Thoracic aorta (tissue), 2 donors: ENCODE measurements around the gene VDR. TPM values are rescaled to one million over a fixed set of nuclear protein-coding genes. Genes with fewer than 3 reads are reported as not detected.

ENCODE experiments used
- ATAC-seq: fragments of 150-250 bp; one replicate; pipeline ENCODE4 v1.8.0; 2017; ENCODE audit warnings: low read depth; ENCODE audit not compliant: insufficient number of reproducible peaks, low FRiP score
- DNase-seq: peaks from one replicate; pipeline ENCODE4 v3.0.0-alpha.2; 2020; ENCODE audit warnings: low spot score
- H3K27ac ChIP-seq, 2 donors: fragments of 200-600 bp; sonication (generic); 1 replicate in 1 of 2; 2 replicates in 1 of 2; pipeline ENCODE4 v1.5.1; 2016; ENCODE audit warnings: mild to moderate bottlenecking in 2 of 2, moderate library complexity in 2 of 2
- H3K27me3 ChIP-seq: fragments of 200-600 bp; sonication (generic); replicated peaks from 2 replicates; pipeline ENCODE4 v1.6.0; 2016; ENCODE audit warnings: mild to moderate bottlenecking; ENCODE audit not compliant: insufficient read depth
- H3K36me3 ChIP-seq: fragments of 200-600 bp; sonication (generic); one replicate; pipeline ENCODE4 v1.5.1; 2016
- H3K4me1 ChIP-seq, 2 donors: fragments of 200-600 bp; sonication (generic); 1 replicate in 1 of 2; 2 replicates in 1 of 2; pipeline versions ENCODE4 v1.5.1 to v1.6.0; 2016; ENCODE audit warnings: low read depth in 2 of 2, mild to moderate bottlenecking in 1 of 2; ENCODE audit not compliant: control insufficient read depth in 1 of 2
- H3K4me3 ChIP-seq: fragments of 200-600 bp; sonication (generic); 2 replicates; pipeline ENCODE4 v1.5.1; 2016; ENCODE audit warnings: mild to moderate bottlenecking
- H3K9me3 ChIP-seq: fragments of 200-600 bp; sonication (generic); 2 replicates; pipeline ENCODE4 v1.5.1; 2016
- CTCF ChIP-seq: fragments of 200-600 bp; sonication (generic); IDR thresholded peaks from one replicate; pipeline ENCODE4 v1.5.1; 2019; ENCODE audit warnings: antibody characterized with exemption
- total RNA-seq, 2 donors: library from RNA; depleted of rRNA; stranded (reverse); fragments of >200 nt; gene quantifications; one replicate each; pipeline versions ENCODE4 v1.1.0 to v1.2.3, GENCODE V29; 2016

Gene VDR
- total RNA-seq, 2 donors from 2014 or later: 6.8 to 10.3 TPM

- no peaks in the 10 kb centered on the region for H3K36me3 ChIP-seq
- DNase-seq (peak; percentile 18), ATAC-seq (peak; percentile 59)
- H3K4me3 ChIP-seq: no peak overlapping the region
- no peaks in the 10 kb centered on the region for H3K27me3 ChIP-seq
- no peak overlapping the region for H3K27ac ChIP-seq
- H3K4me1 ChIP-seq: peaks cover 7 to 26% of the 10 kb centered on the region in 2 donors
- peak; percentile 31 for TF ChIP-seq CTCF
- H3K9me3 ChIP-seq: no peaks in the 10 kb centered on the region
Measured at GRCh38 chr12:47870175-47870781, 34.5 kb downstream of the VDR start.

- ATAC-seq (no peak), DNase-seq (no peak)
- H3K27ac ChIP-seq: no peak overlapping the region
- H3K27me3 ChIP-seq: no peaks in the 10 kb centered on the region
- H3K4me3 ChIP-seq: no peak overlapping the region
- no peaks in the 10 kb centered on the region for H3K36me3 ChIP-seq
- TF ChIP-seq CTCF: no peak
- peaks cover 7 to 26% of the 10 kb centered on the region in 2 donors for H3K4me1 ChIP-seq
- no peaks in the 10 kb centered on the region for H3K9me3 ChIP-seq
Measured at GRCh38 chr12:47868552-47869031, 36.2 kb downstream of the VDR start.

- TF ChIP-seq CTCF: no peak
- H3K27me3 ChIP-seq: no peaks in the 10 kb centered on the region
- ATAC-seq (no peak), DNase-seq (no peak)
- no peaks in the 10 kb centered on the region for H3K9me3 ChIP-seq
- H3K36me3 ChIP-seq: no peaks in the 10 kb centered on the region
- no peak overlapping the region for H3K4me3 ChIP-seq
- peaks cover 7 to 26% of the 10 kb centered on the region in 2 donors for H3K4me1 ChIP-seq
- no peak overlapping the region for H3K27ac ChIP-seq
Measured at GRCh38 chr12:47868041-47868440, 36.8 kb downstream of the VDR start.

- no peak for ATAC-seq
Measured at GRCh38 chr12:47867495-47867941, 37.3 kb downstream of the VDR start.

More at GRCh38 chr12:47867495-47867941, 37.3 kb downstream of the VDR start:
- no peak overlapping the region for H3K27ac ChIP-seq
- no peak overlapping the region for H3K4me3 ChIP-seq
- no peaks in the 10 kb centered on the region for H3K9me3 ChIP-seq
- no peak for TF ChIP-seq CTCF
- no peaks in the 10 kb centered on the region for H3K36me3 ChIP-seq
- H3K4me1 ChIP-seq: peaks cover 7 to 26% of the 10 kb centered on the region in 2 donors
- DNase-seq: no peak
- no peaks in the 10 kb centered on the region for H3K27me3 ChIP-seq
